ENCODE measurements around the gene PPP1R1B.

PPP1R1B gene

DNA sequence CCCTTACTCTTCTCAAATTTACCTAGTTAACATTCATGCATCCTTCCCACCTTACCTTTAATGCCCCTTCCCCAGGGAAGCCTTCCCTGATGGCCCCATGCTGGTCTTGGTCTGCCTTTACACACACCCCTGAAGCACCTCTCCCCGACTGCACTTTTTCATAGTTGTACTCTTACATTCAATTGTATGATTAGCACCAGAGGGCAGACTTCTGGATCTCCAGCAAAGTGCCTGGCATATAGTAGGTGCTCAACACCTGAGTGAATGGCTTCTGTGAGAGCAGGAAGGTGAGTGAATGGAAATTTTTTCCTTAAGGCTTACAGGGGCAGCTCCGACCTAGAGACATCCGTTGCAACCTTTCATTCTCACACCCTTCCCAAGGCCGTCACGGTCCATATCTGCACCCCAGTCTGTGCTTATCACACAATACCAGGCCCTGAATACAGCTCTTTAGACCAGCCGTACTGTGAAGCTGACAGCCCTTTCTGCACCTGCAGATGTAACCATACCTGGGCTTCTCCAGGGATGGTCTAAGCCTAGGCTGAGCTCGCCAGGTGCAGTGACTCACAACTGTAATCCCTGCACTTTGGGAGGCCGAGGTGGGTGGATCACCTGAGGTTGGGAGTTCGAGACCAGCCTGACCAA, 56.7 kb downstream of the PPP1R1B start:
- no peak for DNase-seq (ENCODE audit: low read depth, low spot score)

DNA sequence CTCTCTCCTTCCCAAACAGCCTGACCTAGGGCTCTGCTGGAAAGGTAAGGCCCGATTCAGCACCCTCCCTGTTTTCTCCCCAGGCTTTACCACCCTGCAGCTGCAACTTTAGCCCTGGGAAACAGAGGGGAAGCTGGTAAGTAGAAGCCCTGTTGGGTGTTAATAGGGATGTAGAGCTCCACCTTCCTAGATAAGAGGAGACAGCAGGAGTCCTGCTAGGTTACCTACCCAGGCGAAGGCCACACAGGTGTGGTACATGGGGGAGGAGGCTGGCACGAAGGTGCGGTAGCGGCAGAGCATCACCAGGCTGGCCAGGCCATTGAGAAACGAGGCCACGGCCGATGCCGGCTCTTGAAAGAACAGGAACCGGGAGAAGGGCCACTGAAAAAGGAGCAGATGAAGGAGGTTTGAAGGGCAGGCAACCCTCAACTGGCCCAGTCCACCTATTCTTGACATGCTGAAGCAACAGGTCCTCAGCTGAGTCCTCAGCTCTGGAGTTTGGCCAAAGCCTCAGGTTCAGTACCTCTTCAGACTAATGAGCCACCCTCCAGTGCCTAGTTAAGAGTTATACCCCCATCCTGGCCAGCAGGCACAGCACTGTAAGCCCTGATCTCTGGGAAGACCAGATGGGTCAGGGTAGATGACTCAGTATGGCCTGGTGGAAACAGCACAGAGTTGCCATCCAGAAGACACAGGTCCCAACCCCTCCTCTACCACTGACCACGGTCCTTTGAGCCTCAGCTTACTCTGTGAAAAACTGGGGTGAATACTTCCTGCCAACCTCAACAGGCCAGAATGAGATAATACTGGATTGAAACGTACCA, 57.8 kb downstream of the PPP1R1B start:
- no peak for DNase-seq (ENCODE audit: low read depth, low spot score)
